HG03097 (cell line): Measurements from ENCODE around the gene OGFR.

Source experiments
- ATAC-seq: cut with Tn5 transposase; IDR thresholded peaks from one replicate; pipeline ENCODE4 v1.9.1; 2021; ENCODE audit not compliant: unreplicated experiment, low FRiP score

OGFR gene

DNA sequence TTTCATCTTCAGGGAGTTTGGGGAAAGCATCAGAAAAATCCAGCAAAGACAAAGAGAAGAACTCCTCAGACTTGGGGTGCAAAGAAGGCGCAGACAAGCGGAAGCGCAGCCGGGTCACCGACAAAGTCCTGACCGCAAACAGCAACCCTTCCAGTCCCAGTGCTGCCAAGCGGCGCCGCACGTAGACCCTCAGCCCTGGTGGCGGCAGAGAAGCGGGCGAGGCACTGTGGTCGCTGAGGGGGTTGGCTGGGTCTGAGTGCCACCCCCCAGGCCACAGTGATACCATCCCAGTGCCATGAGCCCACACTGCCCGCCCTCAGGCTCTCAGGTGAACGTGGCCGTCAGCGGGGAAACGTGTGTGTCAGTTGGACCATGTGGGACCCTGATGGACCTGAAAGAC is 5.2 kb upstream of the OGFR start:
- no peak for ATAC-seq

DNA sequence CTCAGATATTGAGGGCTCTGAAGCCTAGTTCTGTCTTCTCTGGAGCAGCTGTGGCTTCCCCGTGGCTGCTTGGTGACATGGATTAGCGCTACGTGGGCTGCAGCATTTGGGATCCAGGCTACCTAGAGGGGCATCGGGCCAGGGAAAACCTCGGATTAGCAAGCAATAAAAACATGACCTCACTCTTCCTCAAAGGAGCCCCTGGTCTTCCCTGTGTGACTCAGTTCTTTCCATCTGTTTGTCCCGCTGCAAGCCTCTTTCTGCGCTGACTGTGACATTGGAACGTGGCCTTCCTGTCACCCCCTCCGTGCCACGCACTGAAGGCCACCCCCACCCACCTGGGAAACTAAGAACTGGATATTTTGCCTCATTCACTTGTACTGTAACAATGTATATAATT is 4.8 kb upstream of the OGFR start:
- ATAC-seq = no peak

GRCh38 chr20:62800314-62801259 is 4.0 kb upstream of the OGFR start:
- no peak for ATAC-seq

DNA sequence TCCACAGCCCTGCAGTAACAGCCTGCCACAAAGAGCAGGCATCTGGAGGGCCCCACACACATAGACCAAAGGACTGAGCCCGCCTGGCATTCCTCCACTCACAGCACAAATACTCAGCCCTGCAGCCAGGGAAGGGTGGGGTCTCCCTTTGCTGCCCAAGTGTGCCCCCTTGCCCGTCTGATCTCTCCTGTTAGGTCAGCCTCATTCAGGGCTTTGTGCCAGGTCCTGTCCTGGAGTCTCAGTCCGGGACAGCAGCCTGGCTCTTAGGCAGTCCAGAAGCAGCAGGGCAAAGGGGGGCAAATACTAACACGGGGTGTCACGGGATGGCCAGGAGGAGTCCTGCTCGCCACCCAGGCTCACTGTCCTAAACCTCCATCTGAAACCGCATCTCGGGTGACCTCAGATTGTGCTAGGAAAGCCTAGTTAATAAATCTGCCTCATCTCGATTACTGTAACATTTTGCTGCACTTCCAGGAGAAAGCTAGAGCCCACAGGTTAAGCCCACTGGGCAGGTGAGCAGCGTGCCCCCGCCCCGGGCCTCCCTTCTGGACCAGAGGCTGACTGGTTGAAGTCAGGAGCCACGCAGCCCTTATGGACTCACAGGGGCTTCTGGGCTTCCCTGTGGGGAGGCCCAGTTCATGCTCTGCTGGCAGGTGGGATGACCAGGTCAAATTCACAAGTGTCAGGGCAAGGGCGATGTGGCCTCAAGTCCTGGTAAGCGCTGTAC is 3.2 kb upstream of the OGFR start:
- no peak for ATAC-seq

GRCh38 chr20:62802026-62802712 is 2.5 kb upstream of the OGFR start:
- no peak for ATAC-seq

GRCh38 chr20:62804021-62804626 is 511 bp upstream of the OGFR start:
- no peak for ATAC-seq

- ATAC-seq = no peak
Observed at GRCh38 chr20:62805155-62805710, 598 bp downstream of the OGFR start.

GRCh38 chr20:62805711-62806382 is 1.2 kb downstream of the OGFR start:
- ATAC-seq = no peak

- ATAC-seq = no peak
Observed at GRCh38 chr20:62806383-62807050, 1.9 kb downstream of the OGFR start.

DNA sequence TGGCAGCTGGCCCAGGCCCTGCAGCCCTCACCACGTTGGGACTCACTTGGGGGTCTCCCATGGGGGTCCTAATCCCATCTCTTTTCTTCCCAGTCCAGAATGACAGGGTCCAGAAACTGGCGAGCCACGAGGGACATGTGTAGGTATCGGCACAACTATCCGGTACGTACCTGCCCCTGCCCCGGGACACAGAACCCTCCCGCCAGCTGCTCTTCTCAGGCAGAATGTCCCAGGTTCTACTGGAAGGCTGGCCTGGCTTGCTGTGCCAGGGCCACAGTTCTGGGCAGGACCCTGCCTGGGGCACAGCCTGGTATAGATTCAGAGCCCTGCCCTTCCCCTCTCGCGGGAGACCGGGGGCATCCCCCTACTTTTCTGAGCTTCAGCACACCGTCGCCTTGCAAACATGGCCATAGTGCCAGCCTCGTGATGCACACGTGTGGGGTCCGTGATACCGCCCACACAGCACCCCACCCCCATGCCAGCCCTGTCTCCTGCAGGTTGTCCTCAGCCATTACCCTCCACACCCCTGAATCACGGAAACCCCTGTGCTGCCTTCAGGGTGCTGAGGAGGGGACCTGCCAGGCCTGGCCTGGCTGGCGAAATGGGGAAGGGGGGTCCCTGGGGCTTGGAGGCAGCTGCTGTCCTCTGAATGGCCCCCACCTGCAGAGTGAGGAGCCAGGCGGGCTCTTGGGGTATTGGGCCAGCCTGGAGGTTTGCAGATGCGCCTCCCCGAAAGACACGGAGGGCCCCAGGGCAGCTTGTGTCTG is 3.0 kb downstream of the OGFR start:
- ATAC-seq = no peak

DNA sequence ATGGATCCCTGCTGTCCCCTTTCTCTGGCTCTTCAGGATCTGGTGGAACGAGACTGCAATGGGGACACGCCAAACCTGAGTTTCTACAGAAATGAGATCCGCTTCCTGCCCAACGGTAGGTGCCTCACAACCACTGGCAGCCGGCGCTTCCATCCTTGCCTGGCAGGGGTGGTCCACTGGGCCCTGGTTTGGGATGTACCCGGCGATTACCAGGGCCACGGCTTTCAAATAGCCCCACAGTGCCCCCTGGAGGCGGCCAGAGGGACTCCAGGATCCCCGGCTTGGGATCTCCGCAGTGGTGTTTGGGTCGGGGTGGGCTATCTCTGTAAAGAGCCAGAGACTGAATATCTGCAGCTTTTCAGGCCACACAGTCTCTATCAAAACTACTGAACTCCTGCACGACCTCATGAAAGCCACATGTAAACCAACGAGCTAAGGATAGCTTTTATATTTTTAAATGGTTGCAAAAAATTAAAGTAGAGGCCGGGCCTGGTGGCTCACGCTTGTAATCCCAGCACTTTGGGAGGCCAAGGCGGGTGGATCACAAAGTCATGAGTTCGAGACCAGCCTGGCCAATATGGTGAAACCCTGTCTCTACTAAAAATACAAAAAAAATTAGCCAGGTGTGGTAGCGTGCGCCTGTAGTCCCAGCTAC is 3.7 kb downstream of the OGFR start:
- no peak for ATAC-seq

GRCh38 chr20:62809530-62810428 is 5.1 kb downstream of the OGFR start:
- no peak for ATAC-seq

- ATAC-seq = no peak
Observed at GRCh38 chr20:62811320-62811719, 6.7 kb downstream of the OGFR start.

DNA sequence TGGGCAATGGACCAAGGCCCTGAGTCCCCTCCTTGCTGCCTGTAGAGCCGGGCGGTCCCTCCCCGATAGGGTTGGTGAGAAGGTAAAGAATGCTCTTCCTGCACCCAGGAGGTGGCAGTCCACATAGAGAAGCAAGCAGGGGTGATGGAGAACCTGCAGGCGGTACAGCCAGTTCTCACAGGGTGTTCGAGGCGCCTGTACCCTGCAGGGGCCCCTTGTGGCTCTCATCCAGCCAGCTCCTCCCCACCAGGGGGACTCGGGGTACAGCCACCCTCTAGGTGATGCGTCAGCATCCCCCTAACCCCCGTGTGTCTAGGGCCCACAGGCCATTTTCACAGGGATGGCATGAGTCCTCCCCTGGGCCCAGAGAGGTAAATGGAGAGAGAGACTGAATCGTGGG is 7.1 kb downstream of the OGFR start:
- ATAC-seq = no peak

DNA sequence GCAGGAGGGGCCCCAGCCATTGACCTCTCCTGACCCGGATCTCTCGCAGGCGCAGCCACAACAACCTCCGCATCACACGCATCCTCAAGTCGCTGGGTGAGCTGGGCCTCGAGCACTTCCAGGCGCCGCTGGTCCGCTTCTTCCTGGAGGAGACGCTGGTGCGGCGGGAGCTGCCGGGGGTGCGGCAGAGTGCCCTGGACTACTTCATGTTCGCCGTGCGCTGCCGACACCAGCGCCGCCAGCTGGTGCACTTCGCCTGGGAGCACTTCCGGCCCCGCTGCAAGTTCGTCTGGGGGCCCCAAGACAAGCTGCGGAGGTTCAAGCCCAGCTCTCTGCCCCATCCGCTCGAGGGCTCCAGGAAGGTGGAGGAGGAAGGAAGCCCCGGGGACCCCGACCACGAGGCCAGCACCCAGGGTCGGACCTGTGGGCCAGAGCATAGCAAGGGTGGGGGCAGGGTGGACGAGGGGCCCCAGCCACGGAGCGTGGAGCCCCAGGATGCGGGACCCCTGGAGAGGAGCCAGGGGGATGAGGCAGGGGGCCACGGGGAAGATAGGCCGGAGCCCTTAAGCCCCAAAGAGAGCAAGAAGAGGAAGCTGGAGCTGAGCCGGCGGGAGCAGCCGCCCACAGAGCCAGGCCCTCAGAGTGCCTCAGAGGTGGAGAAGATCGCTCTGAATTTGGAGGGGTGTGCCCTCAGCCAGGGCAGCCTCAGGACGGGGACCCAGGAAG is 7.7 kb downstream of the OGFR start:
- ATAC-seq = no peak

- ATAC-seq = no peak
Observed at GRCh38 chr20:62812907-62813200, 8.2 kb downstream of the OGFR start.

- ATAC-seq = no peak
Observed at GRCh38 chr20:62813588-62813987, 9.0 kb downstream of the OGFR start.
